PC-9 (cell line): ENCODE results near the gene CFAP107. TPM values are rescaled to one million over a fixed set of nuclear protein-coding genes. Genes with fewer than 3 reads are reported as not detected.

Experiments
- BruUV-seq: library from RNA; stranded (reverse); fragments of 400-500 nt; replicated peaks from 2 replicates; lab custom pipeline; 2021; lab: Mats Ljungman, UMichigan
- CTCF ChIA-PET: fragments of 300-600 bp; sonication (Branson Sonifier 250); formaldehyde crosslinking; loops from one replicate; lab custom pipeline; 2022; ENCODE audit warnings: antibody characterized with exemption; lab: Charles Lee
- POLR2A ChIA-PET: fragments of 300-600 bp; sonication (Branson Sonifier 250); formaldehyde crosslinking; loops from one replicate; lab custom pipeline; 2022; ENCODE audit warnings: antibody characterized with exemption; ENCODE audit not compliant: unreplicated experiment; lab: Charles Lee
- DNase-seq, 2 experiments: peaks; one replicate each; pipeline versions ENCODE4 v3.0.0 to v3.0.0-alpha.2; 2015 to 2022; ENCODE audit warnings: mixed read lengths in 1 of 2
- H2AFZ ChIP-seq: fragments of 200-600 bp; sonication (generic); 2 replicates; pipeline ENCODE4 v1.8.1; 2017; ENCODE audit warnings: antibody characterized with exemption
- H3F3A ChIP-seq: fragments of 200-600 bp; sonication (generic); 2 replicates; pipeline ENCODE4 v1.8.1; 2017; ENCODE audit warnings: antibody characterized with exemption, mild to moderate bottlenecking, low read depth; ENCODE audit not compliant: insufficient read depth
- H3K27ac ChIP-seq: fragments of 200-600 bp; sonication (generic); 2 replicates; pipeline ENCODE4 v1.6.1; 2016; ENCODE audit warnings: mixed run types
- H3K27me3 ChIP-seq: fragments of 200-600 bp; sonication (generic); 2 replicates; pipeline ENCODE4 v1.6.1; 2016; ENCODE audit warnings: low read depth, mixed run types; ENCODE audit not compliant: insufficient read depth
- H3K36me3 ChIP-seq: fragments of 200-600 bp; sonication (generic); 2 replicates; pipeline ENCODE4 v1.6.1; 2016; ENCODE audit warnings: low read depth, mixed run types
- H3K4me1 ChIP-seq: fragments of 200-600 bp; sonication (generic); replicated peaks from 2 replicates; pipeline ENCODE4 v1.6.1; 2016; ENCODE audit warnings: mixed run types; ENCODE audit not compliant: insufficient read depth
- H3K4me2 ChIP-seq: fragments of 200-600 bp; sonication (generic); 2 replicates; pipeline ENCODE4 v1.6.1; 2017; ENCODE audit warnings: mixed run types
- H3K4me3 ChIP-seq: fragments of 200-600 bp; sonication (generic); 2 replicates; pipeline ENCODE4 v1.6.1; 2016; ENCODE audit warnings: mixed run types
- H3K79me2 ChIP-seq: fragments of 200-600 bp; sonication (generic); 2 replicates; pipeline ENCODE4 v1.6.1; 2017; ENCODE audit warnings: low read depth, mixed run types
- H3K9me2 ChIP-seq: fragments of 200-600 bp; sonication (generic); 2 replicates; pipeline ENCODE4 v1.8.1; 2017; ENCODE audit warnings: mild to moderate bottlenecking; ENCODE audit not compliant: insufficient read depth
- H3K9me3 ChIP-seq: fragments of 200-600 bp; sonication (generic); 2 replicates; pipeline ENCODE4 v1.8.1; 2016; ENCODE audit warnings: low read depth; ENCODE audit not compliant: insufficient read depth
- H4K20me1 ChIP-seq: fragments of 200-600 bp; sonication (generic); 2 replicates; pipeline ENCODE4 v1.8.1; 2017; ENCODE audit not compliant: insufficient read depth
- EZH2 ChIP-seq: fragments of 200-600 bp; sonication (generic); IDR thresholded peaks from 2 replicates; pipeline ENCODE4 v1.8.0; 2017; ENCODE audit warnings: antibody characterized with exemption, low read depth
- intact Hi-C: fragments of 100-400 bp; cut with micrococcal nuclease; formaldehyde crosslinking; loops from one replicate; pipeline ENCODE4 v1.10.0; 2022; ENCODE audit not compliant: unreplicated experiment
- total RNA-seq: library from RNA; stranded (reverse); gene quantifications from 2 replicates; pipeline ENCODE4 v1.2.3, GENCODE V29; 2021
- TF ChIP-seq, protein P1 (sequence below): fragments of 200-600 bp; sonication (generic); conservative IDR thresholded peaks from 2 replicates; pipeline ENCODE4 v1.6.1; 2017; ENCODE audit warnings: mixed run types, antibody characterized with exemption, mild to moderate bottlenecking, moderate library complexity

CFAP107 gene
- total RNA-seq, 1 experiment from 2014 or later, result not detected

DNA sequence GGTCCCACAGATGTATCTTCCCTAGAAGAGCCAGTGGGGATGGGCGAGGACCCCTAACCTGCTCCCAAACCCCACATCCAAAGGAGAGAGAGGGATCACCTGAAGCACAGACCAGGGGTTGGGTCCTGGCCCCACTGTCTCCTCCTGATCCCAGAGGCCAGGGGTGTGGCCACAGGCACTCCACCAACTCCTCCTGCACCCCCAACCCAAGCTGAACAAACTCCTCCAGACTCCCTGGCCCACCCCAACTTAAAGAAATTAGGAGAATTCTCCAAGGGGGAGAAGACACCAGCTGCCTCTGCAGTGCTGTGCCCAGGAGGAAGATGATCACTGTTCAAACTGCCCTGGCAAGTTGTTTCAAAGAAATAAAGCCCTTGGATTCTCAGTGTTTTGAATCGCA, 23.0 kb downstream of the CFAP107 start:
- no TSS peak for BruUV-seq
- Histone ChIP-seq H3K4me2 (no peak overlapping the region), H3K79me2 (no peaks in the 10 kb centered on the region)

DNA sequence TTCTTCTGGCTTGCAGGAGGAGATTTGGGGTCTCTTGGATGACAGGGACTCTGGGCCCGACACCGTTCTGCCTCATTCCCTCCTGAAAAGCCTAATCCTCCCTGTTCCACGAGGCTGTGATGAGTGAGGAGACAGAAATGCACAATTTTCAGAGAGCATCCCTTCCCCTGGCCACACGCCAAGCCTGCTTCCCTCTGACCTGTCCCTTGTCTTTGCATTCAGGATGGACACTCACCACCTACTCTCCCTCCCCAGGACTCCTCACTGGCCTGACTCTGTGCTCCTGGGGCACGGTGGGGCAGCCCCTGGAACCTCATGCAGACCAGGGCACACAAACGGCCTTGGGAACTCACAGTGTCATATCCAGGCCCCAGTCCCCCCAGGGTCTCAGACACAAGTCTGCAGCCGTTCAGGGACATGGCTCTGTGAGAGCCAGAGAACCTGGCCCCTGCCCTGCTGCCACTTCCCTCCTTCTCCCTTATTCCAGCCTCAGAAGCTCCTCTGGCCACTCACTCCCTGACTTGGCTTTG, 24.0 kb downstream of the CFAP107 start:
- intact Hi-C loops, result loop anchor here (10.0 kb wide), 2 partner anchors 495 to 655 kb away; no protein-coding TSS in a partner anchor
- no peaks in the 10 kb centered on the region for H3K79me2 ChIP-seq
- no peak for TF ChIP-seq EZH2
- TF ChIP-seq, protein P1, sequence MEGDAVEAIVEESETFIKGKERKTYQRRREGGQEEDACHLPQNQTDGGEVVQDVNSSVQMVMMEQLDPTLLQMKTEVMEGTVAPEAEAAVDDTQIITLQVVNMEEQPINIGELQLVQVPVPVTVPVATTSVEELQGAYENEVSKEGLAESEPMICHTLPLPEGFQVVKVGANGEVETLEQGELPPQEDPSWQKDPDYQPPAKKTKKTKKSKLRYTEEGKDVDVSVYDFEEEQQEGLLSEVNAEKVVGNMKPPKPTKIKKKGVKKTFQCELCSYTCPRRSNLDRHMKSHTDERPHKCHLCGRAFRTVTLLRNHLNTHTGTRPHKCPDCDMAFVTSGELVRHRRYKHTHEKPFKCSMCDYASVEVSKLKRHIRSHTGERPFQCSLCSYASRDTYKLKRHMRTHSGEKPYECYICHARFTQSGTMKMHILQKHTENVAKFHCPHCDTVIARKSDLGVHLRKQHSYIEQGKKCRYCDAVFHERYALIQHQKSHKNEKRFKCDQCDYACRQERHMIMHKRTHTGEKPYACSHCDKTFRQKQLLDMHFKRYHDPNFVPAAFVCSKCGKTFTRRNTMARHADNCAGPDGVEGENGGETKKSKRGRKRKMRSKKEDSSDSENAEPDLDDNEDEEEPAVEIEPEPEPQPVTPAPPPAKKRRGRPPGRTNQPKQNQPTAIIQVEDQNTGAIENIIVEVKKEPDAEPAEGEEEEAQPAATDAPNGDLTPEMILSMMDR, result no peak
- H3K36me3 ChIP-seq, result no peaks in the 10 kb centered on the region
- ChIA-PET CTCF (no interaction called here), POLR2A (no interaction called here)
- H3K27ac ChIP-seq, result no peak overlapping the region
- no peaks in the 10 kb centered on the region for H3K4me1 ChIP-seq
- no peaks in the 10 kb centered on the region for H3K9me3 ChIP-seq
- no TSS peak for BruUV-seq
- no peaks in the 10 kb centered on the region for H3K9me2 ChIP-seq
- H3F3A ChIP-seq, result no peaks in the 10 kb centered on the region
- peaks cover 11% of the 10 kb centered on the region; the same call in 1 of the 2 replicates for H3K27me3 ChIP-seq
- no peak overlapping the region for H2AFZ ChIP-seq
- no peak overlapping the region for H3K4me2 ChIP-seq
- no peaks in the 10 kb centered on the region for H4K20me1 ChIP-seq
- no peak overlapping the region for H3K4me3 ChIP-seq
- no peak for DNase-seq

More for the DNA sequence above, 23.0 kb downstream of the CFAP107 start:
- no peaks in the 10 kb centered on the region for H3K9me3 ChIP-seq
- H3F3A ChIP-seq, result no peaks in the 10 kb centered on the region
- no peaks in the 10 kb centered on the region for H4K20me1 ChIP-seq
- intact Hi-C loops, result no loop called here
- H2AFZ ChIP-seq, result no peak overlapping the region
- ChIA-PET CTCF (no interaction called here), POLR2A (no interaction called here)
- no peaks in the 10 kb centered on the region for H3K9me2 ChIP-seq
- H3K4me1 ChIP-seq, result no peaks in the 10 kb centered on the region
- no peak overlapping the region for H3K27ac ChIP-seq
- H3K27me3 ChIP-seq, result peaks cover 6% of the 10 kb centered on the region; the same call in 1 of the 2 replicates
- TF ChIP-seq, protein P1, result no peak
- no peak for TF ChIP-seq EZH2
- no peak overlapping the region for H3K4me3 ChIP-seq
- no peak for DNase-seq
- H3K36me3 ChIP-seq, result no peaks in the 10 kb centered on the region

DNA sequence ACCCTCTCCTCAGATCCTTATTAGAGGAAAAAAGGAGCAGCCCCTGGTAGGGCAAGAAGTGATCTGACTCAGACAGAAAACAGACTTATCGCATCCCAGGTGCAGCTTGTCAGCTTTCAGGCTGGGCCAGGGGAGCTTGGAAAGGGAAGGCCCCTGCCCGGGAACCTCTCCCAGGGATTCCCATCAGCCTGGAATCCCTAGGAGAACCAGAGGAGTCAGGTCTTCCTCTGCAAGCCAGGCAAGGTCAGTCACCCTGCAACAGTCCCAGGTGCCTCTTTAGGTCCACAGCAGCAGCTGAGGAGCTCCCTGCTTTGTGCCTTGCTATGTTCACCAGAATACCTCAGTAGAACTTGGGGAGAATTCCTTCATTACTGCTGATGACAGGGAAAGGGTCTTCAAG, 24.6 kb downstream of the CFAP107 start:
- BruUV-seq, result no TSS peak

More for the DNA sequence above, 24.6 kb downstream of the CFAP107 start:
- Histone ChIP-seq H3K4me3 (no peak overlapping the region), H3K27me3 (peaks cover 6% of the 10 kb centered on the region; the same call in 1 of the 2 replicates), H3F3A (no peaks in the 10 kb centered on the region), H3K9me3 (no peaks in the 10 kb centered on the region), H3K9me2 (no peaks in the 10 kb centered on the region), H3K4me1 (no peaks in the 10 kb centered on the region), H3K79me2 (no peaks in the 10 kb centered on the region), H3K27ac (no peak overlapping the region), H4K20me1 (no peaks in the 10 kb centered on the region), H3K4me2 (no peak overlapping the region), H3K36me3 (no peaks in the 10 kb centered on the region), H2AFZ (no peak overlapping the region)
- DNase-seq, result no peak
- intact Hi-C loops, result loop anchor here (10.0 kb wide), 2 partner anchors 496 to 656 kb away; no protein-coding TSS in a partner anchor
- CTCF ChIA-PET, result no interaction called here
- TF ChIP-seq, protein P1, result no peak
- no peak for TF ChIP-seq EZH2
- POLR2A ChIA-PET, result no interaction called here
